B cell (primary cell): ENCODE data around the gene USP6.

Experiments
- CTCF ChIP-seq: fragments of 200-600 bp; IDR thresholded peaks from one replicate; pipeline ENCODE4 v1.8.0; 2022; ENCODE audit warnings: antibody characterized with exemption, mild to moderate bottlenecking
- EZH2 ChIP-seq: IDR thresholded peaks from 2 replicates; pipeline ENCODE4 v1.6.1; 2012; ENCODE audit warnings: borderline replicate concordance, low read depth, mild to moderate bottlenecking, moderate library complexity, low read length; ENCODE audit not compliant: insufficient read depth, poor library complexity, severe bottlenecking

- TF ChIP-seq CTCF, result no peak
- TF ChIP-seq EZH2, result no peak
Observed at GRCh38 chr17:5211458-5211857, 95.6 kb downstream of the USP6 start.
